ENCODE measurements around the gene CAPG.

The CAPG gene

DNA sequence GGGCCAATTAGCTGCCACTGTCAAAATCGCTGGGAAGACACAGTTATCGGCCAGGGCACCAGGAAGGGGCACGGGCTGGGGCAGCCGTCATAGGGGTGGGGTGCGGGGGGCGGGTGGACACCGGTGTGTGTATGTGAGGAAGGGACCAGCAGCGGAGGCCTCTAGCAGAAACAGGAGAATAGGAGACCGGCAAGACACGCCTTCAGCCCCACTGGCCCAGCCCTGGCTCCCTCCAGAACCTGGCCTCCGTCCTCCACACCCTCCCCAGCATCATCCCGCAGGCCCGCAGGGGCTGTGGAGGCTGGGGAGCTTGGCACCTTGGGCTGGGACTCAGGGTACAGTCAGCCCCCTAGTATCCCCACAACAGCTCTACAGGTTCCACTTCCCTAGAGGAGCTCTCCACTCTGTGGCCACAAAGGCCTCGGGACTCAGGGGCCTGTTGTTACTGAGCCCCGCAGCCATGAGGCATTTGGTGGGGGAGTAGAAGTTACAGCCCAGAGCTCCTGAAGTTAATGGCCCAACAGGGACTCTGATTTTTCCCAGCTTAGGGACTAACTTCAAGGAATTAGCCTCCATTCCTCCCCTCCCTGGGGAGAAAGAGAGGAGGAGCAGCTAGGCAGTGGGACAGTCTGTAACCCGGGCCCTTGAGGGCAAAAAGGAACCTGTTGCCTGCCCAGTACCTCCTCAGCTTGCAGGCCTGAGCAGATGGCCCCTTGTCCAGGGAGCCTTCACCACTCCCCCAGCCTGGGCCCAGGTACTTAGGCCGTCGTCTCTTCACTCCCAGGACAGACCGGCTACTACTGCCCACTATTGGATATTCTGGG is 28.2 kb upstream of the CAPG start:
- DNase-seq = peak; percentile 38 to 53

GRCh38 chr2:85437488-85438200 is 27.5 kb upstream of the CAPG start:
- DNase-seq = peak; percentile 92 to 96

DNA sequence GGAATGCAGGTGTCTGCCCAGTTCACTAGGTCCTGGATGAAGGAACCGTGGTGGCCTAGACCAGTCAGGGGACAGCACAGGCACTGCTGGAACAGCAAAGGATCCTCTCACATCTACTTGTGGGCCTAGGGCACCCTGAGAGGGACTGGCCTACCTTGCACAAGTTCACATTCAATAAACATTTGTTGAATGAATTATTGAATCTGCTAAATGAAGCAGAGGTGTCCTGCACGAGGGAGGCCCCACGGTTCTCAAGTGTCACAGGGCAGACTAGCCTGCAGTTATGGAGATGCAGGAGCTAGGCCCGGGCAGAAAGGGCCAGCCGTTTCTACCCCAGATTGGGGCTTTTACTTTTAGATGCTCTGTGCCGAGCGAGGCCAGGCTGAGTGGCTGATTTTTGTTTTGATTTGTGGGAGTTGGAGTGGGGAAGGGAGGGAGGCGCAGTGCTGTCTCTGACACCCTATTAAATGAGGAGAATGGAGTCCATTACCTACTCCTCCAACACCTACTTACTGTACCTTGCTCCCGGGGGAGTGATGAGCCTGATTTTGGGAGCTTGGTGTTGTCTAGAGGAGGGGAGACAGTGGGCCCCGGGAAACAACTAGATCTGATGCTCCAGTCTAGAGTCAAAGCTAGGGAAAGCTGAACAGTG is 26.8 kb upstream of the CAPG start:
- DNase-seq = no peak

DNA sequence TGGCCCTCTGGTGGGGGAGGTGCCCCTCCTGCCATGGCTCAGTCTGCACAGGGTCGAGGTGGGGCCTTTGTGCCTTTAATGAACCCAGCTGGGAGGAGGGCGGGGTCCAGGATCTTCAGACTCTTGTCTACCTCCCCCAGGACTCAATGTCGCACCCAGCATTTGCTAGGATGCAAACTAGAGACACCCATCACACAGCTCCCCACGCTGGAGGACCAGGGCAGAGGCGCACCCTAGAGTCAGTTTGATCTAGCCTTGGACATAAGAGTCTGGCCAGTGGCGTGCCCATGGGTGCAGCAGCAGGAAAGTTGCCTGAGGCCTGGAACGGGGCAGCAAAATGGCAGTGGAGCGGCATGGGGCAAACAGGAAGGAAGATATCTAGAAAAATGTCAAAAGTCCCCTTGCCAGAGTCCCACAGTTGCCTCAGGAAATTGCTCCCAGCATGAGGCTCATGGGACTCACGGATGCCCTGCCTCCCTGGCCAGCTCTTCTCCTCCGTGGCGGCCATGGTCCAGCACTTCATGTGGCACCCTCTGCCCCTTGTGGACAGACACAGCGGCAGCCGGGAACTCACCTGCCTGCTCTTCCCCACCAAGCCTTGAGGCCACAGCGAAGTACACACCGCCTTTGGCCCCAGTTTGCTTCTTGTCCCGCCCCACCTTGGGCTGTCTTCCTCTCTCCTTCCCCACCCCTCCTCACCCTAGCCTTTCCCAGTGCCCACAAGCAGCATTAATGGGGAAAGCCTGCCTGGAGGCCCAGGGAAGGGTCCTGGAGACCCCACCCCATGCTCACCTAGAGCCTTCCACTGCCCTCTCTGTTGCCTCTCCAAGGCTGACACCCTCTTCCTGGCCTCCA is 26.0 kb upstream of the CAPG start:
- no peak for DNase-seq

- DNase-seq = no peak
Measured at GRCh38 chr2:85435220-85435958, 25.2 kb upstream of the CAPG start.

DNA sequence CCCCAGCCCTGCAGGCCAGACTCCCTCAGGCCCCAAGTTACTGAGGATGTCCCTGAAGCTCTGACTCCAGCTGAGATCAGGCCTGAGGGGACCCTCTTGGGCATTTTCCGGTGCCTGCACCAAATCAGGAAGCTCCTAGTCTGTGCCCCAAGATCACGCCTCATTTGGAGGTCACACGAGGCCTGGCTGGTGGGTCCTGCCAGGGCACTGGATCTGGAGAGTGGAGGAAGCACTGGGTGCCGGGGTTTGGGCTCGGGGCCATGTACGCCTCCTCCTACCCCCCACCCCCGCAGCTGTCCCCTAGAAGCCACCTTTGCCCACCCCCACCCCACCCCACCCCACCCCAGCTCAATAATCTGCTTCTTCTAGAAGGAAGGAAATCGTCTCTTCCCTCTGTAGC is 24.5 kb upstream of the CAPG start:
- peak in 1 of 2 donors; percentile 49 for DNase-seq

DNA sequence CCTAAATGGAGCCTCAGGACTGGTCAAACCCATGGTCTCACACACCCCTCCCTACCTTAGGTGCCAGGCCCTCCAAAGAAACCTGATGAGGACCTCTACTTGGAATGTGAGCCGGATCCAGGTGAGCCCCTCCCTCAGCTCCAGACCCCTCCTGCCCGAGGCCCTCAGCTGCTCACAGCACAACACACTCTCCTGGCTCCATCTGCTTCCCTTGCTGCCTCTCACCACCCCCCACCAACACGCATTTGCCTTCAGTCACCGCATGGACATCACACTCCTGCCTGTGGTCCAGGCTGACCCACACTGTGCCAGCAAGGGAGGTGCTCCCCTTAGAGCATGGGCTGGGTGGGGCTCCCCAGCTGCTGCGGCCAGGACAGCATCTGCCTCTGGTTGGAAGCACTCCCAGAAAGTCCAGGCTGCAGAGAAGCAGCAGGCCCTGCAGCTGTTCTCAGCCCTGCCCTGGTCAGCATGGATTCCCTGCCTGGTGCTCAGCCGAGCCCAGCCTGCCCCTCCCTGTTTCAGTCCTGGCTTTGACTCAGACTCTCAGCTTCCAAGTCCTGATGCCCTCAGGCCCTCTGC is 23.4 kb upstream of the CAPG start:
- no peak for DNase-seq

DNA sequence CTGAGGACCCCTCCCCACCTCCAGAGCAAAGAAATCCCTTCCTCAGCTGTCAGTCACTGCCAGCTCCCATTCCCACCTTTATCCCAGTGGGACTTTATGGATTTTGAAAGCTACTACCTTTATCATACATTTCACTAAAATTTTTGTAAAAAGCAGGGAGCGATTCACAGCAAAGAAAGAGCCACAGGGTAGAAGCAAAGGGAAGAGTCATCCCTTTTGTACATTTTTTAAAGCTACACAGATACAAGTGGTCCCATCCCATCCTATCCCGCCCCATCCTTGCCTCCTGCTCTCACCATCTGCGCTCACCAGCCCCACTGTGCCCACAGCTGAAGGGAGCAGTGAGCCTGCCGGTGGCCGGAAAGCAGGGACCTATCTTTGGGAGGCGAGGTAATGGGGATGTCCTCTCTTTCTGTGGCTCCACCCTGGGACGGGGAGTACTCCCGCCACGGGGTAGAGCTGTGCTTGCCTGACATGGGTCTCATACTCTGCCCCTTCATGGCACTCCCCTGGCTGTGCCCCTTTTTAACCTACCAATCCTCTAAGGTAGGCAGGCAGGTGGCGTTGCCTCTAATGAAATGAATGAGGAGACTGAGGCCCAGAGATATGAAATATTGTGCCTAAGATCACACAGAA is 21.5 kb upstream of the CAPG start:
- no peak for DNase-seq

DNA sequence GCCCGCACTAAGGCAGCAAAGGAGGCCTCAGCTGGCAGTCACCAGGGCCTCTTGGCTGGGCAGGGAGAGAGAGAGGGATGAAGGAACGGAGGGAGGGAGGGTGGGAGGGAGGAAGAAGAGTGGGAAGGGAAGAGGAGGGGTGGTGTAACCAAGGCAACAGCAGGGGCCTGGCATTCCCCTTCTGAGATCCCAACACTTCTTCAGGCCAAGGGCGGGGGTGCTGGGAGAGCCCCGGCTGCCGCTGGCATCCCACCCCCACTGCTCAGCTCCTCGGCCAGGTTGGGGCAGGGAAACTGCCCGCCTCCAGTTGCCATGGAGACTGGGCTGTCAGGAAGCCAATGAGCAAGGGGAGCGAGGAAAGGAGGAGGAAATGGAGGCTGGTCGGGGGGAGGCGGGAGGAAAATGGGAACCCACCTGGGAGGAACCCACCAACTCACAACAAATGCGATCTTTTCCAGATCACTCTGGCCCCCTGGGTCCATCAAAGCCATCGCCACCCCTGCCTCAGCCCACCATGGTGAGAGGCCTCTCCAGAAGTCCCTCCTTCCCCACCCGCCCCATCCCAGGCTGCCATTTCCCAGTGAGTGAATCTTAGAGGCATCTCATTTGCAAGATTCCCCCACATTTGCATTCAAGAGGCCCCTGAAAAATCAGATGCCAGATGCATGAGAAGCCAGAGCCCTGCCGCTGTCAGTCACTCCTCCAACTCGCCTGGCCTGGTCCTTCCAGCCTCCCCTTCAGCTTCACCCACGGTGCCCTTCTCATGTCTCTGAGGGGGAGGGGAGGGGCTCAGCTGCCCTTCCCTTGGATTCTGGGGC is 20.8 kb upstream of the CAPG start:
- DNase-seq = no peak

DNA sequence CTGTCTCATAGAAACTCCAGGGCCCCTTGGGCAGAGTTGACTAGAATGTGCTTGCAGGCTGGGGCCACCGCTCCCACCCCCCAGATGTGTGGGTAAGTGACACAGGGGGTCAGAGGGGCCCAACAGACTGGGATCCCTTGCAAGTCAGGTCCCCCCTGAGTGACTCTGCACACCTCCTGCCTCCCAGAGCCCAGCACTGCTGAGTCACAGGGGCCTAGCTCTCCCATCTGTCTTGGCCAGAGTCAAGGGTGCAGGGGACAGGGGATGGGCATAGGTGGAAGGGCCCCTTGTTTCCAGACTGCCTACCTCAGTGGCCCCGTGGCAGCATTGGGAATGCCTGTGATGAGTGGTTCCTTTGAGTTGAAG is 19.7 kb upstream of the CAPG start:
- DNase-seq = no peak

- no peak for DNase-seq
Measured at GRCh38 chr2:85429213-85429923, 19.2 kb upstream of the CAPG start.

DNA sequence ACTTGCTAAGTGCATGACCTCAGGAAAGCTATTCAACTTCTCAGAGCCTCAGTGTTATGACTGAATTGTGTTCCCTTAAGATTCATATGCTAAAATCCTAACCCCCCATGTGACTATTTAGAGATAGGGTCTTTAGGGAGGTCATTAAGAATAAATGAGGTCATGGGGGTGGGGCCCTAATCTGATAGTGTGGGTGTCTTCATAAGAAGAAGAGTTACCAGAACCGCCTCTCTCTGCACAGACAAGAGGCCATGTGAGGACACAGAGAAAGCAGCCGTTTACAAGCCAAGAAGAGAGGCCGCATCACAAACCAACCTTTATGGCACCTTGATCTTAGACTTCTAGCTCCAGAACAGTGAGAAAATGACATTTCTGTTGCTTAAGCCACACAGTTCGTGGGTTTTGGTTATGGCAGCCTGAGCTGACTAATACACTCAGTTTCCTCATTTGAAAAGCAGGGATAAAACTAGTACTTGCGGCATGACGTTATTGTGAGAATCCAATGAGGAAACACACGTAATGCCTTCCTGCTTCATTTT is 18.2 kb upstream of the CAPG start:
- peak; percentile 86 to 89 for DNase-seq

DNA sequence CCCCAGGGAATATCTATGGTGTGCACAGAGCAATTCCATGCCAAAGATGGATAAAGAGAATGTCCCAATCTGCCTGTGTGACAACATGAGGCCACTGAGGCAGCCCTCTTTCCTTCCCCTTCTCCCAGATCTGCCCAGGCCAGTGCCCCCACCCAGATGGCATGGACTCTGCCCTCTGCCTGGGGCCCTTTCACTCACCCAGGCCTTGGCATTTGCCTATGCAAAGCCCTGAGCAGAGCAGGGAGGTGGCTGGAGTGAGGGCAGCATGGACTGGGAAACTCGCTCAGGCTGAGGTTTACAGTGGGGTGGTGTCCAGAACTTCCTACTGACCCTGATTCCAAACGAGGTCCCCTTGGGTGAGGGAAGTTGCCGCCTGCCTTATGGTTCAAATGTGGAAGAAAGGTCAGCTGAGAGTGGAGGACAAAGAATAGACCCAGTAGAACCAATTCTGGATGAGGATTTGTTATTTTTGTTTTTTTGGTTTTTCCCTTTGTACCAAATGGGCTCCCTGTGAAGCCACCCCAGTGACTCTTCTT is 17.2 kb upstream of the CAPG start:
- peak in 1 of 2 donors; percentile 48 for DNase-seq

GRCh38 chr2:85425588-85425987 is 15.4 kb upstream of the CAPG start:
- no peak for DNase-seq

- DNase-seq = no peak
Measured at GRCh38 chr2:85423525-85423924, 13.4 kb upstream of the CAPG start.

DNA sequence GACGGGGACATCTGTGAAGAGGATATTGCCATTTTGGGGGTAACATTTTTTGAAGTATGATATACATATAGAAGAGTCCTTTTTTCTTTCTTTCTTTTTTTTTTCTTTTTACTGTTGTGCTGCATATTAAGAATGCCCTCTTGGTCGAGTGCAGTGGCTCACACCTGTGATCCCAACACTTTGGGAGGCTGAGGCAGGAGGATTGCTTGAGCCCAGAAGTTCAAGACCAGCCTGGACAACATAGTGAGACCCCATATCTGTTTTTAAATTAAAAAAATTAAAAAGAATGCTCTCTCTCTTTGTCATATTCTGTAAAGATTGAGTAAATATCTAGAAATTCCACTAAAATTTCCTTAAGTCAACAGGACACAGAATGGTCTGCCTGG is 11.9 kb upstream of the CAPG start:
- no peak for DNase-seq

DNA sequence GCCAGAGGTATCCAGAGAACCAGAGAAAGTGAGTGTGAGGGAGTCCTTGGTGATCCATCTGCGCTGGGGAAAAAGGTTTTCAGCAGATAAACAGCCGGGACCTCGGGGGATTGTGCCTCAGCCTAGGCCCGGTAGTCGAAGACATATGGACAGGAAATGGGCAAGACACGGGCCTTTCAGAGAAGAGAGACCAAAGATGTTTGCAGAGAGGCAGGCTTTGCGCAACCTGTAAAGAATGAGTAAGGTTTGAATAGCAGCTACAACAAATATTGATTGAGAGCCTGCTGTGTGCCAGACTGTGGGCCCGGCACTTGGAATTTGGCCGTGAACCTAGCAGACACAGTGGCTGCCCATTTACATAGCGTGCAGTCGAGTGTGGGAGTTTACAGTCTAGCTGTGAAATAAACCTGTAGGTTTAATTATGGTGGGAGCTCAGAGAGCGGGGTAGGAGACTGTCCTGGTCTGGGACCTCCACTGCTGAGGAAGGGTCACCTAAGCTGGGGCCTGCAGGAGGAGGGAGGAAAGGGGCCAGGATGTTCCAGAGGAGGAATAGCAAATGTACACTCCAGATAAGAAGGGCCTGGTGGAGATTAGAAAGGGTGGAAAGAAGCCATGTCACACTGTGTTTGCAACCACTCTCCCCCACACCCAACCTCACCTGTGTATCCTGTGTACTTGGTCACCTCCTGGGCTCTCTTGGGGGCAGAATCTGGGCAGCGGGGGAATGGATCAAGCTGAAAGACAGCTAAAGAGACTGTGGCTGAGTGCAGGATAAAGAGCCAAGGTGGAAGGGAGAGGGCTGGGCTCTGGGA is 11.3 kb upstream of the CAPG start:
- no peak for DNase-seq
